Measurements from ENCODE around the gene KRTAP5-8. TPM values are rescaled to one million over a fixed set of nuclear protein-coding genes. Genes with fewer than 3 reads are reported as not detected.

Gene KRTAP5-8
- total and polyA plus RNA-seq, 9 of the 15 experiments (the other 6 are each of a cell fraction or from before 2014, with no cell fraction given) = not detected

GRCh38 chr11:71580057-71581003, 42.5 kb downstream of the KRTAP5-8 start (continued):
- TF ChIP-seq PRDM10 (IDR thresholded peaks at IDR 0.05; ENCODE audit: partially characterized antibody) = no peak
- no peak for TF ChIP-seq RB1 (IDR thresholded peaks at IDR 0.05; ENCODE audit: low read depth)
- TF ChIP-seq RAD21 (CRISPR knock-in tag; conservative IDR thresholded peaks at IDR 0.05 in 1 of 2, IDR thresholded peaks at IDR 0.05 in 1 of 2) = peak in 1 of 2 experiments; percentile 51; a peak in 2 of 4 replicates
- TF ChIP-seq, protein P1, sequence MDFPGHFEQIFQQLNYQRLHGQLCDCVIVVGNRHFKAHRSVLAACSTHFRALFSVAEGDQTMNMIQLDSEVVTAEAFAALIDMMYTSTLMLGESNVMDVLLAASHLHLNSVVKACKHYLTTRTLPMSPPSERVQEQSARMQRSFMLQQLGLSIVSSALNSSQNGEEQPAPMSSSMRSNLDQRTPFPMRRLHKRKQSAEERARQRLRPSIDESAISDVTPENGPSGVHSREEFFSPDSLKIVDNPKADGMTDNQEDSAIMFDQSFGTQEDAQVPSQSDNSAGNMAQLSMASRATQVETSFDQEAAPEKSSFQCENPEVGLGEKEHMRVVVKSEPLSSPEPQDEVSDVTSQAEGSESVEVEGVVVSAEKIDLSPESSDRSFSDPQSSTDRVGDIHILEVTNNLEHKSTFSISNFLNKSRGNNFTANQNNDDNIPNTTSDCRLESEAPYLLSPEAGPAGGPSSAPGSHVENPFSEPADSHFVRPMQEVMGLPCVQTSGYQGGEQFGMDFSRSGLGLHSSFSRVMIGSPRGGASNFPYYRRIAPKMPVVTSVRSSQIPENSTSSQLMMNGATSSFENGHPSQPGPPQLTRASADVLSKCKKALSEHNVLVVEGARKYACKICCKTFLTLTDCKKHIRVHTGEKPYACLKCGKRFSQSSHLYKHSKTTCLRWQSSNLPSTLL (IDR thresholded peaks at IDR 0.05) = no peak
- TF ChIP-seq POLR3G (IDR thresholded peaks at IDR 0.05; ENCODE audit: extremely low read depth, insufficient read length, insufficient replicate concordance) = no peak
- TF ChIP-seq, protein P2, sequence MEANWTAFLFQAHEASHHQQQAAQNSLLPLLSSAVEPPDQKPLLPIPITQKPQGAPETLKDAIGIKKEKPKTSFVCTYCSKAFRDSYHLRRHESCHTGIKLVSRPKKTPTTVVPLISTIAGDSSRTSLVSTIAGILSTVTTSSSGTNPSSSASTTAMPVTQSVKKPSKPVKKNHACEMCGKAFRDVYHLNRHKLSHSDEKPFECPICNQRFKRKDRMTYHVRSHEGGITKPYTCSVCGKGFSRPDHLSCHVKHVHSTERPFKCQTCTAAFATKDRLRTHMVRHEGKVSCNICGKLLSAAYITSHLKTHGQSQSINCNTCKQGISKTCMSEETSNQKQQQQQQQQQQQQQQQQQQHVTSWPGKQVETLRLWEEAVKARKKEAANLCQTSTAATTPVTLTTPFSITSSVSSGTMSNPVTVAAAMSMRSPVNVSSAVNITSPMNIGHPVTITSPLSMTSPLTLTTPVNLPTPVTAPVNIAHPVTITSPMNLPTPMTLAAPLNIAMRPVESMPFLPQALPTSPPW (CRISPR knock-in tag; IDR thresholded peaks at IDR 0.05) = no peak
